Sigmoid colon (tissue), 4 donors: ENCODE data around the gene GTF2A1L.

Source experiments
- EP300 ChIP-seq, 4 donors: sonication (generic); formaldehyde crosslinking; IDR thresholded peaks; one replicate each; pipeline ENCODE4 v1.6.1; 2017; ENCODE audit warnings: antibody characterized with exemption in 4 of 4
- POLR2A ChIP-seq, 2 donors: fragments of 450-650 bp; IDR thresholded peaks; one replicate each; pipeline ENCODE4 v1.6.1; 2016; ENCODE audit warnings: antibody characterized with exemption in 2 of 2, mild to moderate bottlenecking in 2 of 2, moderate library complexity in 2 of 2
- POLR2AphosphoS5 ChIP-seq, 4 donors: sonication (generic); formaldehyde crosslinking; IDR thresholded peaks; one replicate each; pipeline ENCODE4 v1.6.1; 2017; ENCODE audit warnings: antibody characterized with exemption in 4 of 4
- TF ChIP-seq, protein P1 (sequence below), 4 experiments: fragments of 450-650 bp in 3 of 4; fragments of 200-600 bp in 1 of 4; IDR thresholded peaks; one replicate each; pipeline ENCODE4 v1.5.1; 2016 to 2019; ENCODE audit warnings: antibody characterized with exemption in 4 of 4, mild to moderate bottlenecking in 3 of 4, moderate library complexity in 2 of 4

DNA sequence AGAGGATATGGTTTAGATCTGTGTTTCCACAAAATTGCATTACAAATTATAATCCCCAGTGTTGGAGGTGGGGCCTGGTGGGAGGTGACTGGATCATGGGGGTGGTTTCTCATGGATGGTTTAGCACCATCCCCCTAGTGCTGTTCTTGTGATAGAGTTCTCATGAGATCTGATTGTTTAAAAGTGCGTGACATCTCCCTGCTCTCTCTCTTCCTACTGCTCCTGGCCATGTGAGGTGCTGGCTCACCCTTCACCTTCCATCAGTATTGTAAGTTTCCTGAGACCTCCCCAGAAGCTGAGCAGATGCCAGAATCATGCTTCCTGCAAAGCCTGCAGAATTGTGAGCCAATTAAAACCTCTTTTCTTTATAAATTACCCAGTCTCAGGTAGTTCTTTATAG is 104.7 kb downstream of the GTF2A1L start:
- TF ChIP-seq EP300 (IDR thresholded peaks at IDR 0.05), result no peak
- no peak for TF ChIP-seq POLR2A (IDR thresholded peaks at IDR 0.05)
- TF ChIP-seq, protein P1, sequence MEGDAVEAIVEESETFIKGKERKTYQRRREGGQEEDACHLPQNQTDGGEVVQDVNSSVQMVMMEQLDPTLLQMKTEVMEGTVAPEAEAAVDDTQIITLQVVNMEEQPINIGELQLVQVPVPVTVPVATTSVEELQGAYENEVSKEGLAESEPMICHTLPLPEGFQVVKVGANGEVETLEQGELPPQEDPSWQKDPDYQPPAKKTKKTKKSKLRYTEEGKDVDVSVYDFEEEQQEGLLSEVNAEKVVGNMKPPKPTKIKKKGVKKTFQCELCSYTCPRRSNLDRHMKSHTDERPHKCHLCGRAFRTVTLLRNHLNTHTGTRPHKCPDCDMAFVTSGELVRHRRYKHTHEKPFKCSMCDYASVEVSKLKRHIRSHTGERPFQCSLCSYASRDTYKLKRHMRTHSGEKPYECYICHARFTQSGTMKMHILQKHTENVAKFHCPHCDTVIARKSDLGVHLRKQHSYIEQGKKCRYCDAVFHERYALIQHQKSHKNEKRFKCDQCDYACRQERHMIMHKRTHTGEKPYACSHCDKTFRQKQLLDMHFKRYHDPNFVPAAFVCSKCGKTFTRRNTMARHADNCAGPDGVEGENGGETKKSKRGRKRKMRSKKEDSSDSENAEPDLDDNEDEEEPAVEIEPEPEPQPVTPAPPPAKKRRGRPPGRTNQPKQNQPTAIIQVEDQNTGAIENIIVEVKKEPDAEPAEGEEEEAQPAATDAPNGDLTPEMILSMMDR (IDR thresholded peaks at IDR 0.05), result no peak
- no peak for TF ChIP-seq POLR2AphosphoS5 (IDR thresholded peaks at IDR 0.05)
